H1 (cell line): ENCODE data around the gene PJA1. TPM values are rescaled to one million over a fixed set of nuclear protein-coding genes. Genes with fewer than 3 reads are reported as not detected.

Experiments
- CTCF ChIA-PET: fragments of 300-600 bp; sonication (Branson Sonifier 250); formaldehyde crosslinking; loops from one replicate; lab custom pipeline; 2021; ENCODE audit not compliant: partially characterized antibody; lab: Charles Lee
- POLR2A ChIA-PET: fragments of 300-600 bp; sonication (Branson Sonifier 250); formaldehyde crosslinking; loops from one replicate; lab custom pipeline; 2021; ENCODE audit warnings: inconsistent platforms; ENCODE audit not compliant: partially characterized antibody; lab: Charles Lee
- DNase-seq, 2 experiments: peaks; one replicate each; pipeline versions ENCODE4 v3.0.0 to v3.0.0-alpha.2; 2010 to 2022; ENCODE audit warnings: low spot score in 2 of 2, low read depth in 1 of 2, mixed read lengths in 1 of 2
- FAIRE-seq: peaks from 2 replicates; lab custom pipeline; 2011; peaks lifted over from hg19 to GRCh38; lab: Jason Lieb, UNC
- H2AFZ ChIP-seq: 2 replicates; pipeline ENCODE4 v1.8.1; 2012; ENCODE audit warnings: low read length, inconsistent platforms
- H2AK5ac ChIP-seq: 2 replicates; pipeline ENCODE4 v1.6.1; 2013; ENCODE audit warnings: low read depth, low read length
- H2BK120ac ChIP-seq: replicated peaks from 2 replicates; pipeline ENCODE3; 2013; ENCODE audit warnings: low read depth, low read length, inconsistent platforms
- H2BK12ac ChIP-seq: 2 replicates; pipeline ENCODE4 v1.6.1; 2013; ENCODE audit warnings: low read depth, low read length
- H2BK15ac ChIP-seq: 2 replicates; pipeline ENCODE4 v1.6.1; 2013; ENCODE audit warnings: low read length
- H2BK20ac ChIP-seq: 2 replicates; pipeline ENCODE4 v1.6.1; 2013; ENCODE audit warnings: low read length
- H2BK5ac ChIP-seq: 2 replicates; pipeline ENCODE4 v1.6.1; 2013; ENCODE audit warnings: low read depth, low read length
- H3K14ac ChIP-seq: 2 replicates; pipeline ENCODE4 v1.6.1; 2013; ENCODE audit warnings: inconsistent platforms; ENCODE audit not compliant: insufficient read length
- H3K18ac ChIP-seq: 2 replicates; pipeline ENCODE4 v1.6.1; 2013; ENCODE audit warnings: low read length; ENCODE audit errors: extremely low read depth
- H3K23ac ChIP-seq: 2 replicates; pipeline ENCODE4 v1.6.1; 2013; ENCODE audit warnings: inconsistent platforms; ENCODE audit not compliant: insufficient read length
- H3K23me2 ChIP-seq: 2 replicates; pipeline ENCODE4 v1.6.1; 2013; ENCODE audit warnings: low read depth, low read length
- H3K27ac ChIP-seq: 2 replicates; pipeline ENCODE4 v1.6.1; 2011; ENCODE audit warnings: low read depth, low read length, inconsistent platforms
- H3K27me3 ChIP-seq, 4 experiments: replicated peaks in 1 of 4; 1 replicate in 1 of 4; 2 replicates in 3 of 4; pipeline versions ENCODE4 v1.6.1 to v1.8.1; 2011 to 2013; ENCODE audit warnings: low read length in 3 of 4, mild to moderate bottlenecking in 3 of 4, inconsistent platforms in 2 of 4, mixed read lengths in 2 of 4, moderate library complexity in 1 of 4; ENCODE audit not compliant: control insufficient read depth in 3 of 4, insufficient read depth in 3 of 4; ENCODE audit errors: extremely low read depth in 1 of 4
- H3K36me3 ChIP-seq, 4 experiments: 2 replicates each; pipeline versions ENCODE4 v1.6.1 to v1.8.1; 2011 to 2013; ENCODE audit warnings: mild to moderate bottlenecking in 4 of 4, low read length in 3 of 4, moderate library complexity in 2 of 4, control low read depth in 1 of 4, inconsistent platforms in 1 of 4; ENCODE audit not compliant: insufficient read depth in 4 of 4, control insufficient read depth in 2 of 4
- H3K4ac ChIP-seq: replicated peaks from 2 replicates; pipeline ENCODE3; 2013; ENCODE audit warnings: low read length, low read depth, mixed read lengths, inconsistent platforms; ENCODE audit not compliant: insufficient read length
- H3K4me1 ChIP-seq, 4 experiments: replicated peaks in 1 of 4; 1 replicate in 1 of 4; 2 replicates in 3 of 4; pipeline versions ENCODE4 v1.6.1 to v1.8.1; 2011 to 2013; ENCODE audit warnings: low read length in 3 of 4, inconsistent platforms in 2 of 4, mixed read lengths in 1 of 4; ENCODE audit not compliant: insufficient read depth in 4 of 4, control insufficient read depth in 3 of 4
- H3K4me2 ChIP-seq, 2 experiments: 2 replicates each; pipeline versions ENCODE4 v1.6.1 to v1.8.1; 2011 to 2013; ENCODE audit warnings: low read depth in 2 of 2, low read length in 2 of 2, control low read depth in 1 of 2, inconsistent platforms in 1 of 2, mild to moderate bottlenecking in 1 of 2; ENCODE audit not compliant: insufficient read depth in 1 of 2
- H3K4me3 ChIP-seq, 4 experiments: fragments of 200-600, 300-600 bp in 1 of 4; sonication (generic), shearing (Covaris generic), sonication (Bioruptor Twin) in 1 of 4; 2 replicates each; pipeline versions ENCODE4 v1.5.1 to v1.8.1; 2011 to 2016; ENCODE audit warnings: low read length in 4 of 4, low read depth in 3 of 4, control low read depth in 2 of 4, inconsistent platforms in 2 of 4, mild to moderate bottlenecking in 2 of 4, mixed read lengths in 1 of 4, moderate library complexity in 1 of 4; ENCODE audit not compliant: insufficient read depth in 2 of 4; ENCODE audit errors: extremely low read depth in 1 of 4
- H3K56ac ChIP-seq: replicated peaks from 2 replicates; pipeline ENCODE3; 2013; ENCODE audit warnings: low read depth, mild to moderate bottlenecking, mixed read lengths, low read length, inconsistent platforms; ENCODE audit not compliant: insufficient read length
- H3K79me1 ChIP-seq: 2 replicates; pipeline ENCODE4 v1.6.1; 2013; ENCODE audit warnings: low read depth, low read length, control low read depth
- H3K79me2 ChIP-seq, 2 experiments: 2 replicates each; pipeline versions ENCODE4 v1.6.1 to v1.8.1; 2012 to 2013; ENCODE audit warnings: low read length in 2 of 2, mild to moderate bottlenecking in 2 of 2, inconsistent platforms in 1 of 2; ENCODE audit not compliant: insufficient read depth in 2 of 2, control insufficient read depth in 1 of 2
- H3K9ac ChIP-seq, 4 experiments: replicated peaks in 1 of 4; 1 replicate in 1 of 4; 2 replicates in 3 of 4; pipeline versions ENCODE4 v1.6.1 to v1.8.1; 2011 to 2013; ENCODE audit warnings: low read depth in 3 of 4, low read length in 3 of 4, control low read depth in 2 of 4, mild to moderate bottlenecking in 2 of 4, moderate library complexity in 2 of 4, inconsistent platforms in 1 of 4; ENCODE audit errors: extremely low read depth in 1 of 4
- H3K9me3 ChIP-seq, 2 experiments: 2 replicates each; pipeline versions ENCODE4 v1.6.1 to v1.8.1; 2012 to 2013; ENCODE audit warnings: mild to moderate bottlenecking in 2 of 2, moderate library complexity in 2 of 2, control low read depth in 1 of 2, inconsistent platforms in 1 of 2, low read depth in 1 of 2, low read length in 1 of 2, mixed read lengths in 1 of 2; ENCODE audit not compliant: insufficient read depth in 2 of 2
- H4K20me1 ChIP-seq, 2 experiments: replicated peaks in 1 of 2; 2 replicates each; pipeline versions ENCODE3 to v1.8.1; 2011 to 2013; ENCODE audit warnings: inconsistent platforms in 2 of 2, low read length in 2 of 2, mild to moderate bottlenecking in 1 of 2; ENCODE audit not compliant: insufficient read depth in 2 of 2, control insufficient read depth in 1 of 2
- H4K5ac ChIP-seq: 2 replicates; pipeline ENCODE4 v1.6.1; 2013; ENCODE audit warnings: low read length, low read depth, mixed read lengths, inconsistent platforms; ENCODE audit not compliant: insufficient read length
- H4K8ac ChIP-seq: 2 replicates; pipeline ENCODE4 v1.8.0; 2013; ENCODE audit warnings: mild to moderate bottlenecking, moderate library complexity, low read length, inconsistent platforms; ENCODE audit not compliant: insufficient read depth; ENCODE audit errors: extremely low read depth
- H4K91ac ChIP-seq: replicated peaks from 2 replicates; pipeline ENCODE3; 2013; ENCODE audit warnings: low read length, mixed read lengths, inconsistent platforms; ENCODE audit not compliant: insufficient read length
- CEBPB ChIP-seq: IDR thresholded peaks from 2 replicates; pipeline ENCODE4 v1.6.1; 2012; ENCODE audit warnings: low read depth, low read length
- CHD1 ChIP-seq: IDR thresholded peaks from 2 replicates; pipeline ENCODE4 v1.6.1; 2012; ENCODE audit warnings: low read depth, low read length, improper control_type of control experiment
- CTBP2 ChIP-seq: IDR thresholded peaks from 2 replicates; pipeline ENCODE4 v1.7.0; 2011; ENCODE audit warnings: borderline replicate concordance, mild to moderate bottlenecking, moderate library complexity, mixed read lengths, low read length; ENCODE audit not compliant: insufficient read depth, insufficient read length
- KDM1A ChIP-seq: fragments of 200-600, 300-600 bp; sonication (generic); IDR thresholded peaks from 2 replicates; pipeline ENCODE4 v1.7.1; 2016; ENCODE audit warnings: mild to moderate bottlenecking, low read length, borderline replicate concordance
- NANOG ChIP-seq: IDR thresholded peaks from 2 replicates; pipeline ENCODE4 v1.6.1; 2011; ENCODE audit warnings: low read length, low read depth, mild to moderate bottlenecking, inconsistent platforms; ENCODE audit not compliant: insufficient read depth, poor library complexity, severe bottlenecking
- POU5F1 ChIP-seq: IDR thresholded peaks from 2 replicates; pipeline ENCODE4 v1.6.1; 2011; ENCODE audit warnings: low read depth, mild to moderate bottlenecking, low read length, moderate library complexity
- SAP30 ChIP-seq: fragments of 300-600 bp; sonication (generic); IDR thresholded peaks from 2 replicates; pipeline ENCODE4 v1.7.1; 2012; ENCODE audit warnings: low read length, moderate library complexity, mild to moderate bottlenecking, inconsistent platforms; ENCODE audit not compliant: insufficient read depth, insufficient replicate concordance
- SP4 ChIP-seq: IDR thresholded peaks from 2 replicates; pipeline ENCODE4 v1.6.1; 2012; ENCODE audit warnings: low read length, inconsistent platforms
- SRF ChIP-seq: IDR thresholded peaks from 2 replicates; pipeline ENCODE4 v1.6.1; 2011; ENCODE audit warnings: mild to moderate bottlenecking, low read depth, low read length, moderate library complexity
- SUZ12 ChIP-seq: fragments of 200-600 bp; sonication (generic); IDR thresholded peaks from 2 replicates; pipeline ENCODE4 v1.6.1; 2012; ENCODE audit warnings: mild to moderate bottlenecking, inconsistent platforms, low read length, moderate library complexity, mixed read lengths
- TAF1 ChIP-seq: IDR thresholded peaks from 2 replicates; pipeline ENCODE4 v1.6.1; 2011; ENCODE audit warnings: mild to moderate bottlenecking, low read depth, low read length
- TCF12 ChIP-seq: IDR thresholded peaks from 2 replicates; pipeline ENCODE4 v1.6.1; 2011; ENCODE audit warnings: low read depth, mild to moderate bottlenecking, low read length
- ZNF274 ChIP-seq: IDR thresholded peaks from 2 replicates; pipeline ENCODE4 v1.7.0; 2012; ENCODE audit warnings: low read length, borderline replicate concordance; ENCODE audit errors: extremely low read depth
- WGBS, 2 experiments: shearing (Covaris generic) in 1 of 2; methylation state at CpG; one replicate each; pipeline versions ENCODE4 v1.1.6 to v1.1.7; 2013 to 2015; ENCODE audit warnings: low lambda C conversion rate in 2 of 2, mixed read lengths in 2 of 2, inconsistent platforms in 1 of 2, low coverage in 1 of 2, missing lambda C conversion rate in 1 of 2; ENCODE audit not compliant: insufficient replicate concordance in 2 of 2, insufficient coverage in 1 of 2, insufficient read length in 1 of 2; ENCODE audit errors: extremely low coverage in 1 of 2, missing lambda C conversion rate in 1 of 2; 5-methylcytosine and 5-hydroxymethylcytosine counted together
- polyA plus RNA-seq, 7 experiments: library from polyadenylated mRNA; depleted of rRNA in 3 of 7; stranded (reverse) in 5 of 7; unstranded in 2 of 7; fragments of >200 nt in 5 of 7; fragments of 200-250 nt in 2 of 7; gene quantifications; 1 replicate in 5 of 7; 2 replicates in 1 of 7; 4 replicates in 1 of 7; pipeline versions ENCODE4 v1.2.1 to v1.2.3, GENCODE V29; 2011 to 2013; ENCODE audit warnings: missing spikeins in 2 of 7, mixed read lengths in 2 of 7
- total RNA-seq: library from RNA; stranded (reverse); fragmentation: NEBNext Ultra II Directional; extraction: Animal tissue kit (Norgen Biotek cat#: 25700); gene quantifications from 2 replicates; pipeline ENCODE4 v1.2.1, GENCODE V29; 2021

PJA1 gene
- total and polyA plus RNA-seq, 2 of the 8 experiments (the other 6 are each of a cell fraction or from before 2014, with no cell fraction given): 25.7 to 37.0 TPM

- no peak overlapping the region for H3K9ac ChIP-seq
- H3K79me1 ChIP-seq: no peaks in the 10 kb centered on the region
- no peak overlapping the region for H2AFZ ChIP-seq
- H4K8ac ChIP-seq: no peak overlapping the region
- no peak overlapping the region for H4K5ac ChIP-seq
- H3K18ac ChIP-seq: no peak overlapping the region
- no peaks in the 10 kb centered on the region for H3K36me3 ChIP-seq
- peaks cover 0 to 5% (median 0%) of the 10 kb centered on the region in 4 experiments; a peak in 1 of 7 replicates for H3K4me1 ChIP-seq
- no peak overlapping the region for H2BK120ac ChIP-seq
- no peaks in the 10 kb centered on the region for H4K20me1 ChIP-seq
- H3K14ac ChIP-seq: no peak overlapping the region
- H2BK20ac ChIP-seq: no peak overlapping the region
- WGBS, 2 experiments: 77% methylated on average over 3 of the region's 4 CpGs; no CpG with 5 or more reads in 1 of the 2 experiments
- DNase-seq (no peak), FAIRE-seq (no peak)
- no peak overlapping the region for H3K4me2 ChIP-seq
- no peaks in the 10 kb centered on the region for H3K9me3 ChIP-seq
- H2BK5ac ChIP-seq: no peak overlapping the region
- peaks cover 0 to 2% (median 0%) of the 10 kb centered on the region in 4 experiments; a peak in 3 of 7 replicates for H3K27me3 ChIP-seq
- no peak overlapping the region for H3K4ac ChIP-seq
- no peaks in the 10 kb centered on the region for H3K79me2 ChIP-seq
- H4K91ac ChIP-seq: no peak overlapping the region
- no peak overlapping the region for H3K27ac ChIP-seq
- H3K23ac ChIP-seq: no peak overlapping the region
- no peak overlapping the region for H2BK15ac ChIP-seq
- H3K56ac ChIP-seq: no peak overlapping the region
- no peak overlapping the region for H2AK5ac ChIP-seq
- no peaks in the 10 kb centered on the region for H3K23me2 ChIP-seq
- ChIA-PET CTCF (no interaction called here), POLR2A (no interaction called here)
- no peak overlapping the region for H3K4me3 ChIP-seq
- H2BK12ac ChIP-seq: no peak overlapping the region
- TF ChIP-seq SRF (no peak), CEBPB (no peak), ZNF274 (no peak), POU5F1 (no peak), KDM1A (no peak), TAF1 (no peak), SAP30 (no peak), CTBP2 (no peak), SP4 (no peak), SUZ12 (no peak), NANOG (no peak), CHD1 (no peak), TCF12 (no peak)
These were observed 17.6 kb upstream of the PJA1 start for GRCh38 chrX:69182818-69183380.
